Kidney (tissue), 14 donors: ENCODE results near the gene DTX4. TPM values are rescaled to one million over a fixed set of nuclear protein-coding genes. Genes with fewer than 3 reads are reported as not detected.

Experiments
- DNase-seq, 5 donors: peaks; one replicate each; pipeline ENCODE4 v3.0.0-alpha.2; 2013 to 2020
- FAIRE-seq: peaks from 2 replicates; lab custom pipeline; 2012; peaks lifted over from hg19 to GRCh38; lab: Jason Lieb, UNC
- H3K27ac ChIP-seq, 2 donors: one replicate each; pipeline ENCODE4 v1.7.0; 2013; ENCODE audit warnings: low read depth in 2 of 2, low read length in 2 of 2, inconsistent platforms in 1 of 2
- H3K27me3 ChIP-seq: one replicate; pipeline ENCODE4 v1.7.1; 2013; ENCODE audit warnings: low read length, inconsistent platforms; ENCODE audit not compliant: control insufficient read depth, insufficient read depth
- H3K36me3 ChIP-seq, 3 donors: one replicate each; pipeline versions ENCODE4 v1.7.0 to v1.7.1; 2013; ENCODE audit warnings: low read length in 3 of 3, control low read depth in 1 of 3, inconsistent platforms in 1 of 3; ENCODE audit not compliant: insufficient read depth in 3 of 3, control insufficient read depth in 2 of 3
- H3K4me1 ChIP-seq, 3 donors: one replicate each; pipeline versions ENCODE4 v1.7.0 to v1.7.1; 2013; ENCODE audit warnings: low read length in 3 of 3, inconsistent platforms in 1 of 3, low read depth in 1 of 3; ENCODE audit not compliant: control insufficient read depth in 2 of 3, insufficient read depth in 2 of 3
- H3K4me3 ChIP-seq, 3 donors: one replicate each; pipeline versions ENCODE4 v1.7.0 to v1.8.1; 2013; ENCODE audit warnings: low read length in 3 of 3, control low read depth in 1 of 3, inconsistent platforms in 1 of 3
- H3K9ac ChIP-seq, 3 donors: one replicate each; pipeline versions ENCODE4 v1.7.0 to v1.7.1; 2013; ENCODE audit warnings: low read length in 3 of 3, control low read depth in 1 of 3, inconsistent platforms in 1 of 3
- H3K9me3 ChIP-seq, 3 donors: one replicate each; pipeline versions ENCODE4 v1.7.0 to v1.7.1; 2013; ENCODE audit warnings: low read length in 3 of 3, control low read depth in 1 of 3, inconsistent platforms in 1 of 3; ENCODE audit not compliant: control insufficient read depth in 2 of 3, insufficient read depth in 1 of 3
- intact Hi-C: fragments of 100-400 bp; cut with DNase I; formaldehyde crosslinking; loops from one replicate; pipeline ENCODE4 v1.11.1; 2022
- polyA plus RNA-seq: library from polyadenylated mRNA; stranded (reverse); fragments of 350-450 nt; fragmentation: Illumina TruSeq; extraction: RNeasy Lipid Tissue Mini Kit (QIAGEN cat#74804); gene quantifications from one replicate; pipeline ENCODE4 v1.2.3, GENCODE V29; 2014; ENCODE audit warnings: low read depth, low replicate concordance; ENCODE audit not compliant: insufficient read depth
- total RNA-seq: library from RNA; stranded (reverse); fragmentation: NEBNext Ultra II Directional; extraction: Animal tissue kit (Norgen Biotek cat#: 25700); gene quantifications from one replicate; pipeline ENCODE4 v1.2.1, GENCODE V29; 2021
- TF ChIP-seq, protein P1 (sequence below): IDR thresholded peaks from 3 replicates; pipeline ENCODE4 v1.5.1; 2012; ENCODE audit warnings: mild to moderate bottlenecking, moderate library complexity, borderline replicate concordance; ENCODE audit not compliant: insufficient read depth; ENCODE audit errors: extremely low read depth
- donor health status: control.
- donor health status: control.
- donor health status: control.
- donor health status: control.
- donor health status: control.
- donor health status: DM: yes; HTN: yes; CAD: no.
- donor health status: Normal renal cell carcinoma (clear cell type).

The DTX4 gene
- total and polyA plus RNA-seq, 2 donors from 2014 or later: 7.2 to 21.8 TPM

DNA sequence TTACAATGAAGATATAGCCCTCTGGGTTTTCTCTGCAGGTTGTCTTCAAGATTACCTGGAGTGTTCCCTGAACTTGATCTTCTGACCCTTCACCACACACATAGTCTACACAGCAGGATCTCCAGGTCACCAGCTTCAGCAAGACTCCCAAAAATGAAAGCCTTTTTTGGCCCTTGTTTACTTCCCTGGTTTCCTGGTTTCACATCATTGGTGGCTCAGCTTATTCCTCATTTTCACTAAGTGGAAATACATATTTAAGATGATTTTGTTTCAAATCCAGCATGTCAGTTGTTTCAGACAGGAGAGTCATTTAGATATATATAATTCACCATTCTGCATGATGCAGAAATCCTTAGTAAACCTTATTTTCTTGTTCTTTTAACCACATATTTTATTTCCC lies 82.4 kb downstream of the DTX4 start:
- TF ChIP-seq, protein P1, sequence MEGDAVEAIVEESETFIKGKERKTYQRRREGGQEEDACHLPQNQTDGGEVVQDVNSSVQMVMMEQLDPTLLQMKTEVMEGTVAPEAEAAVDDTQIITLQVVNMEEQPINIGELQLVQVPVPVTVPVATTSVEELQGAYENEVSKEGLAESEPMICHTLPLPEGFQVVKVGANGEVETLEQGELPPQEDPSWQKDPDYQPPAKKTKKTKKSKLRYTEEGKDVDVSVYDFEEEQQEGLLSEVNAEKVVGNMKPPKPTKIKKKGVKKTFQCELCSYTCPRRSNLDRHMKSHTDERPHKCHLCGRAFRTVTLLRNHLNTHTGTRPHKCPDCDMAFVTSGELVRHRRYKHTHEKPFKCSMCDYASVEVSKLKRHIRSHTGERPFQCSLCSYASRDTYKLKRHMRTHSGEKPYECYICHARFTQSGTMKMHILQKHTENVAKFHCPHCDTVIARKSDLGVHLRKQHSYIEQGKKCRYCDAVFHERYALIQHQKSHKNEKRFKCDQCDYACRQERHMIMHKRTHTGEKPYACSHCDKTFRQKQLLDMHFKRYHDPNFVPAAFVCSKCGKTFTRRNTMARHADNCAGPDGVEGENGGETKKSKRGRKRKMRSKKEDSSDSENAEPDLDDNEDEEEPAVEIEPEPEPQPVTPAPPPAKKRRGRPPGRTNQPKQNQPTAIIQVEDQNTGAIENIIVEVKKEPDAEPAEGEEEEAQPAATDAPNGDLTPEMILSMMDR: no peak
- intact Hi-C loops: no loop called here

DNA sequence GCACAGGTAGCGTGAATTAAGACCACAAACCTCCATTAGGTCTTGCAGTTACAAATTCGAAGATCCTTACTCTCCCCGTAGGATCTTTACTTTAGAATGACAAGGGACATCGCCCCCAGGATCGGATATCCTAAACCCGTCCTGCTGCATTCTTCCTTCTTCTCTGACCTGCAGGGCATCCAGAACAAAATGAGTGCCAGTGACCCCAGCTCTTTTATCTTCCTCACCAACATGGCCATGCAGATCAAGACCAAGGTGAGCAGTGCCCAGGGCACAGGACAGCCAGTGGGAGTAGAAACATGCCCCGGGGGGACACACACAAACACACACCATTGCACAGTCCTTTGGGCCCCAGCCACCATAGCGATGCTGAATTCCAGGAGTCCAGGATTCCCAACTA lies 83.3 kb downstream of the DTX4 start:
- FAIRE-seq (no peak), DNase-seq (no peak)
- H3K36me3 ChIP-seq: no peaks in the 10 kb centered on the region
- intact Hi-C loops: no loop called here
- no peaks in the 10 kb centered on the region for H3K9me3 ChIP-seq
- H3K27me3 ChIP-seq: no peaks in the 10 kb centered on the region
- no peak overlapping the region for H3K4me3 ChIP-seq
- TF ChIP-seq, protein P1: no peak
- no peaks in the 10 kb centered on the region for H3K4me1 ChIP-seq
- H3K9ac ChIP-seq: no peak overlapping the region
- H3K27ac ChIP-seq: no peak overlapping the region

More for the DNA sequence above, 82.4 kb downstream of the DTX4 start:
- H3K27me3 ChIP-seq: no peaks in the 10 kb centered on the region
- no peaks in the 10 kb centered on the region for H3K36me3 ChIP-seq
- no peak overlapping the region for H3K4me3 ChIP-seq
- H3K4me1 ChIP-seq: no peaks in the 10 kb centered on the region
- FAIRE-seq (no peak), DNase-seq (no peak)
- H3K9me3 ChIP-seq: no peaks in the 10 kb centered on the region
- no peak overlapping the region for H3K27ac ChIP-seq
- H3K9ac ChIP-seq: no peak overlapping the region

Other genes with a start within 250 kb of the DTX4 start
- 15.7 TPM for gene GLYATL1, start 232.6 kb upstream of the DTX4 start, total RNA-seq
- gene GLYATL1, start 232.6 kb upstream of the DTX4 start, polyA plus RNA-seq: 199 TPM
- gene GLYATL1B, start 85.8 kb upstream of the DTX4 start, total RNA-seq: not detected
- gene GLYATL1B, start 85.8 kb upstream of the DTX4 start, polyA plus RNA-seq: not detected
- gene FAM111B, start 64.9 kb upstream of the DTX4 start, total RNA-seq: 2.2 TPM
- 0.17 TPM for gene FAM111B, start 64.9 kb upstream of the DTX4 start, polyA plus RNA-seq
- gene FAM111A, start 29.3 kb upstream of the DTX4 start, total RNA-seq: 42.2 TPM
- gene FAM111A, start 29.3 kb upstream of the DTX4 start, polyA plus RNA-seq: 14.2 TPM
- 33.1 TPM for gene MPEG1, start 40.8 kb downstream of the DTX4 start, total RNA-seq
- gene MPEG1, start 40.8 kb downstream of the DTX4 start, polyA plus RNA-seq: 2.6 TPM
- gene OR5AN1, start 186.8 kb downstream of the DTX4 start, total RNA-seq: not detected
- gene OR5AN1, start 186.8 kb downstream of the DTX4 start, polyA plus RNA-seq: not detected